Upper lobe of left lung (tissue), 6 donors: ENCODE data around the gene GATA6. TPM values are rescaled to one million over a fixed set of nuclear protein-coding genes. Genes with fewer than 3 reads are reported as not detected.

Source experiments
- ATAC-seq, 2 donors: fragments of 200-7000 bp; cut with Tn5 transposase; one replicate each; pipeline ENCODE4 v1.9.1; 2022; ENCODE audit warnings: mild to moderate bottlenecking in 2 of 2, moderate library complexity in 2 of 2; ENCODE audit not compliant: low FRiP score in 2 of 2
- DNase-seq, 2 donors: peaks; one replicate each; pipeline ENCODE4 v3.0.0-alpha.2; 2019 to 2020
- H3K27ac ChIP-seq, 4 donors: fragments of 200-600 bp; sonication (generic); one replicate each; pipeline ENCODE4 v1.5.1; 2016 to 2019
- H3K27me3 ChIP-seq, 4 donors: fragments of 200-600 bp; sonication (generic); one replicate each; pipeline ENCODE4 v1.5.1; 2017 to 2019
- H3K36me3 ChIP-seq, 4 donors: fragments of 200-600 bp; sonication (generic); one replicate each; pipeline ENCODE4 v1.5.1; 2016 to 2019
- H3K4me1 ChIP-seq, 4 donors: fragments of 200-600 bp; sonication (generic); one replicate each; pipeline ENCODE4 v1.5.1; 2018 to 2019
- H3K4me3 ChIP-seq, 4 donors: fragments of 200-600 bp; sonication (generic); one replicate each; pipeline ENCODE4 v1.5.1; 2017 to 2019; ENCODE audit warnings: mild to moderate bottlenecking in 2 of 4, moderate library complexity in 1 of 4
- H3K9me3 ChIP-seq, 4 donors: fragments of 200-600 bp; sonication (generic); one replicate each; pipeline ENCODE4 v1.5.1; 2018 to 2019
- EP300 ChIP-seq, 4 donors: sonication (generic); formaldehyde crosslinking; IDR thresholded peaks; one replicate each; pipeline ENCODE4 v1.5.1; 2017; ENCODE audit warnings: antibody characterized with exemption in 4 of 4, control low read depth in 2 of 4
- POLR2A ChIP-seq, 4 donors: fragments of 450-650 bp; IDR thresholded peaks; one replicate each; pipeline ENCODE4 v1.5.1; 2016 to 2017; ENCODE audit warnings: antibody characterized with exemption in 4 of 4, mild to moderate bottlenecking in 2 of 4
- POLR2AphosphoS5 ChIP-seq, 2 donors: sonication (generic); formaldehyde crosslinking; IDR thresholded peaks; one replicate each; pipeline ENCODE4 v1.5.1; 2017; ENCODE audit warnings: antibody characterized with exemption in 2 of 2
- WGBS, 2 donors: methylation state at CpG; one replicate each; pipeline ENCODE4 v1.1.5; 2017 to 2018; 5-methylcytosine and 5-hydroxymethylcytosine counted together
- total RNA-seq, 6 donors: library from RNA; depleted of rRNA in 4 of 6; stranded (reverse); fragments of >200 nt in 4 of 6; gene quantifications; one replicate each; pipeline versions ENCODE4 v1.1.0 to v1.2.1, GENCODE V29; 2016 to 2021
- TF ChIP-seq, protein P1 (sequence below), 6 experiments: fragments of 450-650 bp in 4 of 6; fragments of 200-600 bp in 2 of 6; sonication (generic) in 2 of 6; IDR thresholded peaks; one replicate each; pipeline ENCODE4 v1.5.1; 2016 to 2019; ENCODE audit warnings: antibody characterized with exemption in 6 of 6
- donor health status: DM: no; HTN: no; CAD: no; lungs with moderate emphysema.
- donor health status: DM: no; HTN: yes; CAD: no; lungs with severe emphysema.

GATA6 gene
- total RNA-seq, 6 donors from 2014 or later = 29.7 to 52.8 (median 41.4) TPM

DNA sequence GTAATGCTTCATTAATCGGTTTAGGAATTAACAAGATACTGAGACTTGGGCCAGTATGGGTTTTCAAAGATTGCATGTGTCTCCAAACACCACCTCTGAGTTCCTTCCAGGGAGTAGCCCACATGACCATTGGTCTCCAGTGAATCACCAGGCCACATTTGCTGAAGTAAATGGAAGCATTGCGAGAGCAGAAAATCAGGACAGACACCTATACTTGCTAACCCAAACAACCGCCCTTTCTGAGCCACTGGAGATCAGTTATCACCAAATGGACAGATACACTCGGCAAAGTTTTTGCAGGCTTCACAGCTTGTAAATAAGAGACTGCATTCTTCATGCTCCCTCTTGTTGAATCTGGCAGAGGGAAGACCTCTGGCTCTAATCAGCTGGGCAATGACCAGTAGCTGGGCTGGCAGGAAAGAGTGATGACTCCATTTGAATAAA, 40.9 kb downstream of the GATA6 start:
- no peaks in the 10 kb centered on the region for H3K36me3 ChIP-seq
- DNase-seq (no peak), ATAC-seq (peak in 1 of 2 donors; percentile 25)
- no peaks in the 10 kb centered on the region for H3K27me3 ChIP-seq
- H3K4me1 ChIP-seq = peaks cover 0 to 20% (median 13%) of the 10 kb centered on the region in 4 donors
- TF ChIP-seq EP300 (IDR thresholded peaks at IDR 0.05) (no peak), POLR2AphosphoS5 (IDR thresholded peaks at IDR 0.05) (no peak), POLR2A (IDR thresholded peaks at IDR 0.05) (no peak)
- TF ChIP-seq, protein P1, sequence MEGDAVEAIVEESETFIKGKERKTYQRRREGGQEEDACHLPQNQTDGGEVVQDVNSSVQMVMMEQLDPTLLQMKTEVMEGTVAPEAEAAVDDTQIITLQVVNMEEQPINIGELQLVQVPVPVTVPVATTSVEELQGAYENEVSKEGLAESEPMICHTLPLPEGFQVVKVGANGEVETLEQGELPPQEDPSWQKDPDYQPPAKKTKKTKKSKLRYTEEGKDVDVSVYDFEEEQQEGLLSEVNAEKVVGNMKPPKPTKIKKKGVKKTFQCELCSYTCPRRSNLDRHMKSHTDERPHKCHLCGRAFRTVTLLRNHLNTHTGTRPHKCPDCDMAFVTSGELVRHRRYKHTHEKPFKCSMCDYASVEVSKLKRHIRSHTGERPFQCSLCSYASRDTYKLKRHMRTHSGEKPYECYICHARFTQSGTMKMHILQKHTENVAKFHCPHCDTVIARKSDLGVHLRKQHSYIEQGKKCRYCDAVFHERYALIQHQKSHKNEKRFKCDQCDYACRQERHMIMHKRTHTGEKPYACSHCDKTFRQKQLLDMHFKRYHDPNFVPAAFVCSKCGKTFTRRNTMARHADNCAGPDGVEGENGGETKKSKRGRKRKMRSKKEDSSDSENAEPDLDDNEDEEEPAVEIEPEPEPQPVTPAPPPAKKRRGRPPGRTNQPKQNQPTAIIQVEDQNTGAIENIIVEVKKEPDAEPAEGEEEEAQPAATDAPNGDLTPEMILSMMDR (IDR thresholded peaks at IDR 0.05) = no peak
- H3K27ac ChIP-seq = no peak overlapping the region
- H3K4me3 ChIP-seq = no peak overlapping the region
- no peaks in the 10 kb centered on the region for H3K9me3 ChIP-seq
- WGBS, 2 donors = 82 to 89% methylated on average over 4 of the region's 4 CpGs

DNA sequence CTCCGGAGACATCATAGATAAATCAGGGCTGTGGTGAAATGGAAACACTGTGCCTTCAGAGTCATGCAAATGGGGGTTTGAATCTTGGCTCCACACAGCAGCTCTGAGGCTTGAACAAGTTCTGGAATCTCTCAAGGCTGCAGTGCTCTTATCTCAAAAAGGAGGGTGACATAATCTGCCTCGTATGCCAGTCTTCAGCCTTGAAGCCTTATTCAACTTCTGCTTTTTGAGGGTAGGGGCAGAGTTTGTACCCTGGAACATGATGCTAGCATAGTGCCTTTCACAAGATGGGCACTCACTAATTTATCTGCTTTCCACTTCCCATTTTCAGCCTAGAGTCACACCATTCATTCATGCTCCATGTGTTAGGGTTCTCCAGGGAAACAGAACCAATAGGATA, 42.3 kb downstream of the GATA6 start:
- Histone ChIP-seq H3K9me3 (no peaks in the 10 kb centered on the region), H3K27ac (no peak overlapping the region), H3K27me3 (no peaks in the 10 kb centered on the region), H3K36me3 (no peaks in the 10 kb centered on the region), H3K4me3 (no peak overlapping the region), H3K4me1 (peaks cover 0 to 21% (median 13%) of the 10 kb centered on the region in 4 donors)
- DNase-seq = no peak
- ATAC-seq = no peak
- TF ChIP-seq POLR2AphosphoS5 (IDR thresholded peaks at IDR 0.05) = no peak
- 48 to 71% methylated on average over 1 to 2 of the region's 2 CpGs for WGBS, 2 donors

DNA sequence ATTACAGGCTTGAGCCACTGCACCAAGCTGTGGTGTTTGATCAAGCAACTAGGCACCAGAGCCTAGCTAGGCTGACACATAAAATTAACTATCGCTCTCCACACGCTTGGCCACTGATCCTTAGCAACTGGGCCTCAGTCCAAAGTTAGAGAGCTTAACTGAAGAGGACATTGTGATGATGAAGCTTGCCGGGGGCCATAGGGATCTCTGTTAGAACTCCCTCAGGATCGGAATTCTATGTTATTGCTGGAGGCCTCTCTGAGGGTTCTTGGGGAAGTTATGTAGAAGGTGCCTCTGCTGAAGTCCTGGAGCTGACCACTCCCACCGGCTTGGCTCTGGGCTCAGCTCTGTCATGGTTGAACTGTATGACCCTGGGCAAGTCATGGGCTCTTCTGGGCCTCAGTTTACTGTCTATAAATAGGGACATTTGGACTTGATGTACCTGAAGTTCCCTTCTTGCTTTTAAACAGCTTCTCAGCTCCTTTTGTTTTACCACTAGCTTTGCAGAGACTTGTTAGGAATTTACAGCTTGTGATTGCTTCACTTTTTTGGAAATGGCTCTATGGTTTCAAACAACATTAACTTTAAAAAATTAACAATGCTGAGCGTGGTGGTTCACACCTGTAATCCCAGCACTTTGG, 44.1 kb downstream of the GATA6 start:
- ATAC-seq = no peak
- DNase-seq = no peak
- H3K27ac ChIP-seq = no peak overlapping the region

DNA sequence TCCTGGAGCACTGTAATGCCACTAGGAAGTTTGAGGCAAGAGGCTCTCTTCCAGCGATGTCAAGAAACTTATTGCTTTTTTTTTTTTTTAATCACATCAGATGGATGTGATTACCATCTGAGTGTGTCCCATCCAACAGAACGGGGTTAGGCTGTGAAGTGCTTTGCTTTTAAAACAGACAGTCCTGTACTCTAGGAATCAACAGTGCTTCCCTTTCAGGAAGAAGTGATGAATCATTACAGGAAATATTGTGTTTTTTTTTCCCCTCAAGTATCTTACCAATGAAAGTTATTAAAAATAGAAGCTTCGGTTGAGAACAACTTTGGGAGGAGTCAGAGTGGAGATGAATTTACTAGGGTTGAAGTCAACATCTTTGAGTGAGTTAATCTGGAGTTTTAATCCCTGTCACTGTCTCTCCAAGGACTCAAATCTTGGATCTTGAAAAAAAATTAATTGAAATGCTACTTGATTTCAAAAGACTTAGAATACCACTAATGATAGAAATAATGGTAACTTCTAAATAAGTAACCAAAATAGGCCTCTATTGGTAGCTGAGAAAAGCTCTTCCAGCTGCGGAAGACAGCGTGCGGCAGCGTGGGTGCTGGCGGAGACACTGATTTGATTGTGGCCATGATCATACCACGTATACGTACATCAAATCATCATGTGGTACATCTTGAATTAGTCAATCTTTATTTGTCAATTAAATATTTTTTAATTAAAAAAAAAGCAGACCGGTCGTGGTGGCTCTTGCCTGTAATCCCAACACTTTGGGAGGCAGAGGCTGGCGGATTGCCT, 45.5 kb downstream of the GATA6 start:
- H3K4me3 ChIP-seq = no peak overlapping the region
- H3K4me1 ChIP-seq = peaks cover 0 to 21% (median 13%) of the 10 kb centered on the region in 4 donors
- no peaks in the 10 kb centered on the region for H3K9me3 ChIP-seq
- no peaks in the 10 kb centered on the region for H3K36me3 ChIP-seq
- WGBS, 2 donors = 78% methylated on average over 13 of the region's 13 CpGs
- no peak for TF ChIP-seq POLR2A (IDR thresholded peaks at IDR 0.05)
- TF ChIP-seq, protein P1 (IDR thresholded peaks at IDR 0.05) = no peak
- TF ChIP-seq POLR2AphosphoS5 (IDR thresholded peaks at IDR 0.05) = peak; percentile 15 to 63
- TF ChIP-seq EP300 (IDR thresholded peaks at IDR 0.05) = peak in 2 of 4 donors; percentile 51 to 81
- peak in 1 of 2 donors; percentile 58 for DNase-seq
- no peaks in the 10 kb centered on the region for H3K27me3 ChIP-seq
- ATAC-seq = peak in 1 of 2 donors; percentile 63
- peak overlapping the region in 2 of 4 donors; percentile 12 to 41 for H3K27ac ChIP-seq

More for the DNA sequence above, 44.1 kb downstream of the GATA6 start:
- Histone ChIP-seq H3K36me3 (no peaks in the 10 kb centered on the region), H3K27me3 (no peaks in the 10 kb centered on the region), H3K9me3 (no peaks in the 10 kb centered on the region), H3K4me3 (no peak overlapping the region), H3K4me1 (peaks cover 0 to 21% (median 13%) of the 10 kb centered on the region in 4 donors)
- 68 to 70% methylated on average over 5 to 6 of the region's 6 CpGs for WGBS, 2 donors
- TF ChIP-seq POLR2A (IDR thresholded peaks at IDR 0.05) = no peak
- TF ChIP-seq, protein P1 (IDR thresholded peaks at IDR 0.05) = no peak
- TF ChIP-seq POLR2AphosphoS5 (IDR thresholded peaks at IDR 0.05) = no peak
- TF ChIP-seq EP300 (IDR thresholded peaks at IDR 0.05) = no peak

DNA sequence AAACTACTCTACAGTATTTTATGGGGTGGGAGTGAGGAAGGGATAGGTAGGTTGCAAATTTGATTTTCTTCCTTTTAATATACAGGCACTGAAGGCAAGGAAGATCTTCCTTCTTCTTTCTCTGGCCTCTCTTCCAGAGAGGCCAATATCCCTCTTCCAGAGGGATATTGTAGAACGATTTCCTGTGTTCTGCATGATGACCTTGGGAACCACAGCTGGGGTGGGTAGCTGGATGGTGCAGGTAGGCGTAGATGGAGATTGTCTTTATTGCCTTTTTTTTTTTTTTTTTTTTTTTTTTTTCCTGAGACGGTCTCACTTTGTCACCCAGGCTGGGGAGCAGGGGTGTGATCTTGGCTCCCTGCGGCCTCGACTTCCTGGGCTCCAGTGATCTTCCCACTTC, 49.4 kb downstream of the GATA6 start:
- H3K9me3 ChIP-seq = no peaks in the 10 kb centered on the region
- H3K4me3 ChIP-seq = no peak overlapping the region
- H3K27ac ChIP-seq = no peak overlapping the region
- DNase-seq (no peak), ATAC-seq (no peak)
- TF ChIP-seq EP300 (IDR thresholded peaks at IDR 0.05) (no peak), POLR2A (IDR thresholded peaks at IDR 0.05) (no peak), POLR2AphosphoS5 (IDR thresholded peaks at IDR 0.05) (no peak)
- TF ChIP-seq, protein P1 (IDR thresholded peaks at IDR 0.05) = no peak
- H3K27me3 ChIP-seq = no peaks in the 10 kb centered on the region
- peaks cover 0 to 13% (median 9%) of the 10 kb centered on the region in 4 donors for H3K4me1 ChIP-seq
- H3K36me3 ChIP-seq = no peaks in the 10 kb centered on the region
- WGBS, 2 donors = 89 to 94% methylated on average over 5 of the region's 5 CpGs
